Activated naive CD8-positive, alpha-beta T cell treated with anti-CD3 and anti-CD28 coated beads, Interleukin-2, amount 10 ng/mL, durations not matched to agents 7 days and 5 days (primary cell): ENCODE results near the gene IL10RA. TPM values are rescaled to one million over a fixed set of nuclear protein-coding genes. Genes with fewer than 3 reads are reported as not detected.

Experiments
- ATAC-seq: fragments of 150-1000 bp; cut with Tn5 transposase; one replicate; pipeline ENCODE4 v1.10.0; 2021; ENCODE audit warnings: low read depth, moderate library complexity
- POLR2A ChIA-PET: fragments of 350-600 bp; sonication (Branson Sonifier 250); formaldehyde crosslinking; loops from one replicate; lab custom pipeline; 2021; ENCODE audit warnings: antibody characterized with exemption; lab: Charles Lee
- DNase-seq: peaks from one replicate; pipeline ENCODE4 v3.0.0; 2021
- H3K27ac Mint-ChIP-seq: one replicate; pipeline ENCODE4 v1.8.0; 2022; ENCODE audit warnings: mild to moderate bottlenecking, mixed read lengths
- H3K27me3 Mint-ChIP-seq: one replicate; pipeline ENCODE4 v1.8.0; 2022; ENCODE audit warnings: mild to moderate bottlenecking, moderate library complexity, mixed read lengths
- H3K36me3 Mint-ChIP-seq: one replicate; pipeline ENCODE4 v1.8.0; 2021; ENCODE audit warnings: mild to moderate bottlenecking, mixed read lengths
- H3K4me1 Mint-ChIP-seq: one replicate; pipeline ENCODE4 v1.8.0; 2021; ENCODE audit warnings: mixed read lengths
- H3K4me3 Mint-ChIP-seq: one replicate; pipeline ENCODE4 v1.8.0; 2022; ENCODE audit warnings: mild to moderate bottlenecking, moderate library complexity, mixed read lengths
- H3K9me3 Mint-ChIP-seq: one replicate; pipeline ENCODE4 v1.8.0; 2021; ENCODE audit warnings: mixed read lengths
- total RNA-seq, 2 experiments: library from RNA; stranded (reverse); gene quantifications; one replicate each; pipeline ENCODE4 v1.2.3, GENCODE V29; 2021

The IL10RA gene
- total RNA-seq, 2 experiments from 2014 or later, result 304 TPM

- no peak overlapping the region for H3K4me3 Mint-ChIP-seq
- H3K9me3 Mint-ChIP-seq, result no peaks in the 10 kb centered on the region
- H3K27me3 Mint-ChIP-seq, result no peaks in the 10 kb centered on the region
- H3K36me3 Mint-ChIP-seq, result peaks cover 2% of the 10 kb centered on the region
- no peak overlapping the region for H3K27ac Mint-ChIP-seq
- H3K4me1 Mint-ChIP-seq, result peaks cover 76% of the 10 kb centered on the region
- DNase-seq (no peak), ATAC-seq (no peak)
- POLR2A ChIA-PET, result interaction anchor here (0.6 to 10.4 kb wide), 7 partner anchors 11 to 225 kb away, joined by 4 to 113 read pairs (median 5); partner anchors contain the start of gene IL10RA
These were observed 62.5 kb downstream of the IL10RA start for GRCh38 chr11:118048472-118049370.

- DNase-seq, result no peak
- Mint-ChIP-seq H3K4me1 (peaks cover 69% of the 10 kb centered on the region), H3K27me3 (no peaks in the 10 kb centered on the region), H3K27ac (peak overlapping the region; percentile 75), H3K4me3 (peak overlapping the region; percentile 33), H3K36me3 (peaks cover under 1% of the 10 kb centered on the region), H3K9me3 (no peaks in the 10 kb centered on the region)
- POLR2A ChIA-PET, result interaction anchor here (0.6 to 10.4 kb wide), 7 partner anchors 34 to 226 kb away, joined by 4 to 128 read pairs (median 18); partner anchors contain the start of gene IL10RA
- ATAC-seq, result no peak
These were observed 63.6 kb downstream of the IL10RA start for GRCh38 chr11:118049771-118050170.

- Mint-ChIP-seq H3K36me3 (no peaks in the 10 kb centered on the region), H3K27me3 (no peaks in the 10 kb centered on the region), H3K27ac (peak overlapping the region; percentile 96), H3K9me3 (no peaks in the 10 kb centered on the region), H3K4me3 (peak overlapping the region; percentile 33), H3K4me1 (peaks cover 63% of the 10 kb centered on the region)
- POLR2A ChIA-PET, result interaction anchor here (0.8 to 5.3 kb wide), 8 partner anchors 35 to 226 kb away, joined by 3 to 128 read pairs (median 26); partner anchors contain the start of genes FXYD2 and IL10RA
- no peak for DNase-seq
- ATAC-seq, result no peak
These were observed 64.2 kb downstream of the IL10RA start for GRCh38 chr11:118050208-118050891.

Other genes starting within 250 kb of the IL10RA start
- 1 to 10 TPM; 1.4 to 3.1 TPM for gene DSCAML1, start 189.2 kb upstream of the IL10RA start, total RNA-seq
- gene FXYD2, start 161.7 kb upstream of the IL10RA start, total RNA-seq, result 10 to 100 TPM; 28.0 to 31.2 TPM
- under 1 TPM in 1 of 2 experiments, not detected in 1; 0.31 TPM for gene FXYD6, start 109.7 kb upstream of the IL10RA start, total RNA-seq
- gene TMPRSS13, start 57.0 kb upstream of the IL10RA start, total RNA-seq, result 1 to 10 TPM; 2.7 to 5.0 TPM
- gene TMPRSS4, start 90.7 kb downstream of the IL10RA start, total RNA-seq, result under 1 TPM; 0.30 to 0.40 TPM
- 1 to 10 TPM; 3.0 to 3.1 TPM for gene SMIM35, start 100.6 kb downstream of the IL10RA start, total RNA-seq
- under 1 TPM in 1 of 2 experiments, not detected in 1; 0.17 TPM for gene SCN4B, start 166.4 kb downstream of the IL10RA start, total RNA-seq
- not detected for gene SCN2B, start 190.2 kb downstream of the IL10RA start, total RNA-seq
- 100 to 1,000 TPM; 181 to 189 TPM for gene JAML, start 238.6 kb downstream of the IL10RA start, total RNA-seq